Measurements from ENCODE around the gene PLA2G12A.

PLA2G12A gene

DNA sequence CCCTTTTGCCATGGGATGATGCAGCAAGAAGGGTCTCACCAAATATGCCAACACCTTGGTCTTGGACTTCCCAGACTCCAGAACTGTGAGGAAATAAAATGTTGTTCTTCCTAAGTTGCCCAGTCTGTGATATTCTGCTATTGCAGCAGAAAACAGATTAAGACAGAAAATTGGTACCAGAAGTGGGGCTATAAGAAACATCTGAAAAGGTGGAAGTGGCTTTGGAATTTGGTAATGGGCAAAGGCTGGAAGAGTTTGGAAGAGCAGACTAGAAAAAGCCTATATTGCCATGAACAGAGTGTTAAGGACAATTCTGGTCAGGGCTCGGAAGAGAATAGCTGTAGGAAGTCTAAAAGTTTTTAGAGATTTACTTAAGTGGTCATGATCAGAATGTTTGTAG is 54.0 kb downstream of the PLA2G12A start:
- DNase-seq, result no peak

DNA sequence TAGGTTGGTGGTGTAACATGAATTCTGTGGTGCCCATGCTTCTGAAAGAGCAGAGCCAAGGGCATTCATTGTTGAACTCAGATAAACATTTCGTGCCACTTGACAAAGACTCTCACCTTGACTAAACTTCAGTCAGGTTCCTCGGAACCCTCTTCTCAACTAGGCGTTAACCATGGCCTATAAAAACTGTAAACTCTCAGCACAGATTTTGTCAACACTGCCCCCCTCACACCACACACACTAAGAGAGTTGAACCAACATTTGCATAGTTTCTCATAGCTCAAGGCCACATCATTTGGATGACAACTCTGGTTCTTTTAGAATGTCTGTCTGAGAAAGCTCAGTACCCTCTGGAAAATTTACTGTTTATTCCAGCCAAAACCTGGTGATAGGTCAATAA is 54.7 kb downstream of the PLA2G12A start:
- no peak for DNase-seq

DNA sequence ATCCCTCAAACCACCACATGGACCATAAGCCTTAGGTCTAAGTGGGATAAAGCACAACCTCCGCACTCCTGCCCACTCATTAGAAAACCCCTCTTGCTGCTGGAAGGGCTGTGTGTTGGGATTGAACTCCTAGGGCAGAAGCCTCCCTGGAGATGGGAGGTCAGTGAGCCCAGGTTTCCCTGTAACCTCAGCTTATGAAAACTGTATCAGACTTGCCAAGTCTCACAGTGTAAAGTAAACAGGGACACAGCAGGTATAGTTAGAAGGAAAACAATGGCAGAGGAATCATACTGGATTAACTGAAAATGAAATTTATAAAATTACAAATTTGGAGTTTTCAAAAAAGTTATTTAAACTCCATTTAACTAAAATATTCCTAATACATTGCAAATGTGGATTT is 56.6 kb downstream of the PLA2G12A start:
- DNase-seq, result no peak

DNA sequence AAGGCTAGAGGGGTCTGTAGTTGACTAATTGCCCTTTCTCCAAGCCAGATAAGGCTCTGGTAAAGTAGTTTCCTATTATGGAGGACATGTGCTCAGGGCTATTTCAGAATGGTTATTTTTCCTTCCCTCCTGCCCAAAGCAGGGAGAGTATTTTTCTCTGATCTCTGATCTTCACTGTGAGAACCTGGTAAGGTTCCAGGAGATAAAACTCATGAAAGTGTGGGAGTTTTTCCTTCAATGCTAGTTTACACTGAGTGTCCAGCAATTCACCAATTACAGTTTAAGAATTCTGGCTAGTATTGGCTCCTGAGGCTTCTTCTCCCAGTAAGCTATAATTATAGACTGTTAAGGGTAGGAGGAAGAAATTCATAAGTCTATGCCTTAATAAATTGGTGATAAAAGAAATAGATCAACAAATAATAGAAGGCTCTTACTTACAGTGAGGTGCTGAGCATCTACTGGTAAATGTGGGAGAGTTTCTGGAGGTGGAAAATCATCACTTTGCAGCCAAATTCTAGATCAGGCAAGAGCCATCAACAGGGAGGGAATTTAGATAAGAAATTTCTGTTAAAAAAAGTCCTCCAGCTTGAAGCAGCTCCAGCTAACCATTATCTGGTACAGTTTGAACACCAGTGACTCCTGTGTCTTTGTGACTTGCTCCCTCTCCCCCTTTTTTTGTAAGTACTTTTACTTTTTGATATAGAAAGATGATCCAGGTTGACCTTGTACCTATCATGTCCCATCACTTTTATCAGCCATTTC is 57.5 kb downstream of the PLA2G12A start:
- DNase-seq, result no peak

DNA sequence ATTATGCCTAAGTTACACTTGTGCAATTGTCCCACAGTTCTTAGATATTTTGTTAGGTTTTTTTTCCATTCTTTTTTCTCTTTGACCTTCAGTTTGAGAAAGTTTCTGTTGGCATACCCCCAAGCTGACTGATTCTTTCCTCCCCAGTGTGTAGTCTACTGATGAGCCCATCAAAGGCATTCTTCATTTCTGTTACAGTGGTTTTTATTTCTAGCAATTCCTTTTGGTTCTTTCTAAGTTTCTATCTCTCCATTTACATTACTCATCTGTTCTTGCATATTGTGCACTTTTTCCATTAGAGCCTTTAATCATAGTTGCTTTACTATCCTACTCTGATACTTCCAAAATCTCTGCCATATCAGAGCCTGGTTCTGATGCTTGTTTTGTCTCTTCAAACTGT is 58.5 kb downstream of the PLA2G12A start:
- DNase-seq, result no peak

DNA sequence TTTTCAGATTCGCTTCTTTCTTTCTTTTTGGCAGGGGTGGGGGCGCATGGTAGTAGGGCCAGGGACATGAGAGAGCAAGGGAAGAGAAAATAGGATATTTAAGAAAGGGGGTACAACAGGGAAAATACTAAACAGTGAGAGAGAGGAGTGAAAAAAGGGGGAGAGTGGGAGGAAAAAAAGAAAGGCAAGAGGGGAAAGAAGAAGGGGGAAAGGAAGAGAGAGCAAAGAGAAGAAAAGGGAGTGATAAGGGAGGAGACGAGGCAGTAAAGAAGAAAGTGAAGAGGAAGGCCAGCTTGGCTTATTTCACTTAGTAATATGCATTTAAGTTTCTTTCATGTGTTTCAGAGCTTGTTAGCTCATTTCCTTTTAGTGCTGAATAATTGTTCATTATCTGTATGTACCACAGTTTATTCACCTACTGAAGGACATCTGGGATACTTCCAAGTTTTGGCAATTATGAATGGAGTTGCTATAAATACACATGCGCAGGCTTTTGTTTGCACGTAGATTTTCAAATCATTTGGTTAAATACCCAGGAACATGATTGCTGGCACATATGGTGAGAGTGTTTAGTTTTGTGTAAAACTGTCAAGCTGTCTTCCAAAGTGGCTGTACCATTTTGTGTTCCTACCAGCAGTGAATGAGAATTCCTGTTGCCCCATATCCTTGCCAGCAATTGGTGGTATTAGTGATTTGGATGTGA is 63.9 kb downstream of the PLA2G12A start:
- no peak for DNase-seq

DNA sequence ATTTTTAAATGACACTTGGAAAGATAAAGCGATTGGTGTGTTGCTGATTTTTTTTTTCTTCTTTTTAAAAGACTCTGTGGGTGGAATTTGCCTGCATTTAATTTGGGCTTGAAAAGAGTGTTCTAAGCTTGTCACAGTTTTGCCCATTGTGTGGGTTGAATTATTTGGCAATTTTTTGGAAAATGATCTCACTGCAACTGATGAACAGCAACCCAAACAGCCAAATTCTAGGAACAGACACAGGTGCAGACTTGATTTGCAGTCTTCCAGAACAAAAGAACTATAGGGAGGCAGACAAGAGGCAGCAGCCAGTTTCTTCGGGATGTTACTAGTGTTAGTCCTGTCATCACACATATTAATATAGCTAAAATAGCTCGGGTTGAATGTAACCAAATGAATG is 67.1 kb downstream of the PLA2G12A start:
- no peak for DNase-seq

DNA sequence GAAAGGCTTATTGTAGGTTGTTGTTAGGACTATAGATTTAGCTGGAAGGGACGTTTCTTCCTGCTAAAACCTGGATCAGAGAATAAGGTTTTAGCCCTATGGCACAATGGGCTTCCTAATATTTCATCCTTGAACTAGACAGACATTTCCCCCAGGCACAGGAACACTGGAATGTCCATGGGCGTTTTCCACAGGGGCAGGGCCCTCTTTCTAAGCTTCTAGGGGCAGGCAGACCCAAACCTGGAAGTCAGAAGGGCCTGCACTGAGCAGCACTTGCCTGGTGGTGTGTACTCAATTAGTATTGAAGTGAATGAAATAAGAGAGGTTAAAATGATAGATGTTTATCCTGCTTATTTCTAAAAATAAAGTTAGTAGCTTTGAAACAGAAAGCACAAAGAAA is 67.8 kb downstream of the PLA2G12A start:
- DNase-seq, result no peak
